HCT116 (cell line): ENCODE measurements around the gene CERKL. TPM values are rescaled to one million over a fixed set of nuclear protein-coding genes. Genes with fewer than 3 reads are reported as not detected.

Experiments used
- ATAC-seq: fragments of 200-7000 bp; cut with Tn5 transposase; 2 replicates; pipeline ENCODE4 v1.9.1; 2020; ENCODE audit warnings: mild to moderate bottlenecking, moderate library complexity
- BruUV-seq: library from RNA; stranded (reverse); fragments of 400-500 nt; replicated peaks from 2 replicates; lab custom pipeline; 2021; lab: Mats Ljungman, UMichigan
- CTCF ChIA-PET: fragments of 300-600 bp; sonication (Branson Sonifier 250); formaldehyde crosslinking; loops from one replicate; lab custom pipeline; 2021; ENCODE audit warnings: antibody characterized with exemption; lab: Charles Lee
- POLR2A ChIA-PET: fragments of 300-600, 350-600 bp; sonication (Branson Sonifier 250); formaldehyde crosslinking; loops from one replicate; lab custom pipeline; 2021; ENCODE audit warnings: antibody characterized with exemption; lab: Charles Lee
- RAD21 ChIA-PET, 2 experiments: fragments of 300-600 bp; sonication (Branson Sonifier 250); formaldehyde crosslinking; loops; one replicate each; lab custom pipeline; 2023; ENCODE audit warnings: low total read pairs in 2 of 2; ENCODE audit not compliant: uncharacterized antibody in 2 of 2, unreplicated experiment in 2 of 2, low non-redundant PET in 1 of 2; lab: Charles Lee
- DNase-seq: peaks from one replicate; pipeline ENCODE4 v3.0.0-alpha.2; 2010; ENCODE audit warnings: low read depth, low spot score
- H2AFZ ChIP-seq: fragments of 200-600 bp; shearing (Covaris generic), sonication (generic); 2 replicates; pipeline ENCODE4 v1.6.1; 2017; ENCODE audit warnings: low read depth, mixed run types, mixed read lengths, antibody characterized with exemption, low read length; ENCODE audit not compliant: poor library complexity, severe bottlenecking
- H3K27ac ChIP-seq: 2 replicates; pipeline ENCODE4 v1.5.1; 2012; ENCODE audit warnings: low read depth, low read length
- H3K27me3 ChIP-seq: fragments of 200-600 bp; sonication (generic); 2 replicates; pipeline ENCODE4 v1.6.1; 2016; ENCODE audit warnings: mixed run types, low read length, mixed read lengths; ENCODE audit not compliant: insufficient read depth
- H3K36me3 ChIP-seq, 2 experiments: fragments of 200-500 bp in 1 of 2; fragments of 200-600 bp in 1 of 2; sonication (Bioruptor generic) in 1 of 2; sonication (generic) in 1 of 2; 2 replicates each; pipeline versions ENCODE4 v1.5.1 to v1.6.1; 2014 to 2016; ENCODE audit warnings: low read length in 2 of 2, inconsistent platforms in 1 of 2, mixed read lengths in 1 of 2, mixed run types in 1 of 2; ENCODE audit not compliant: insufficient read depth in 2 of 2, control insufficient read depth in 1 of 2
- H3K4me1 ChIP-seq, 2 experiments: fragments of 200-600 bp in 1 of 2; sonication (generic) in 1 of 2; 2 replicates each; pipeline versions ENCODE4 v1.5.1 to v1.6.1; 2012 to 2017; ENCODE audit warnings: low read length in 2 of 2, inconsistent platforms in 1 of 2, mild to moderate bottlenecking in 1 of 2, mixed read lengths in 1 of 2, mixed run types in 1 of 2, moderate library complexity in 1 of 2; ENCODE audit not compliant: insufficient read depth in 2 of 2, control insufficient read depth in 1 of 2
- H3K4me2 ChIP-seq: fragments of 200-600 bp; sonication (generic); 2 replicates; pipeline ENCODE4 v1.6.1; 2017; ENCODE audit warnings: mixed run types, low read length, mixed read lengths
- H3K4me3 ChIP-seq, 2 experiments: fragments of 200-600 bp in 1 of 2; sonication (generic) in 1 of 2; replicated peaks in 1 of 2; 2 replicates each; pipeline ENCODE4 v1.5.1; 2011 to 2016; ENCODE audit warnings: low read length in 2 of 2, control low read depth in 1 of 2, low read depth in 1 of 2, mild to moderate bottlenecking in 1 of 2, mixed read lengths in 1 of 2, mixed run types in 1 of 2
- H3K79me2 ChIP-seq: fragments of 200-600 bp; sonication (generic); 2 replicates; pipeline ENCODE4 v1.6.1; 2017; ENCODE audit warnings: mild to moderate bottlenecking, mixed run types, low read length, moderate library complexity, mixed read lengths; ENCODE audit not compliant: insufficient read depth
- H3K9ac ChIP-seq: fragments of 200-600 bp; sonication (generic); 2 replicates; pipeline ENCODE4 v1.6.1; 2016; ENCODE audit warnings: low read length, mixed read lengths
- H3K9me2 ChIP-seq: fragments of 200-600 bp; sonication (generic), shearing (Covaris generic); 2 replicates; pipeline ENCODE4 v1.6.1; 2017; ENCODE audit warnings: mixed run types, mild to moderate bottlenecking, moderate library complexity; ENCODE audit not compliant: insufficient read depth
- H3K9me3 ChIP-seq, 2 experiments: fragments of 200-500 bp in 1 of 2; fragments of 200-600 bp in 1 of 2; sonication (Bioruptor generic) in 1 of 2; sonication (generic) in 1 of 2; 2 replicates each; pipeline ENCODE4 v1.6.1; 2014 to 2017; ENCODE audit warnings: low read length in 2 of 2, mixed read lengths in 2 of 2, inconsistent platforms in 1 of 2, low read depth in 1 of 2, mild to moderate bottlenecking in 1 of 2, mixed run types in 1 of 2, moderate library complexity in 1 of 2; ENCODE audit not compliant: control insufficient read depth in 1 of 2, insufficient read depth in 1 of 2
- H4K20me1 ChIP-seq: fragments of 200-600 bp; sonication (generic), shearing (Covaris generic); 2 replicates; pipeline ENCODE4 v1.6.1; 2017; ENCODE audit warnings: mixed run types, mild to moderate bottlenecking, moderate library complexity; ENCODE audit not compliant: insufficient read depth
- ATF3 ChIP-seq: IDR thresholded peaks from 2 replicates; pipeline ENCODE4 v1.6.1; 2012
- CBX3 ChIP-seq: IDR thresholded peaks from 2 replicates; pipeline ENCODE4 v1.6.1; 2012; ENCODE audit warnings: low read depth
- ELF1 ChIP-seq: IDR thresholded peaks from 2 replicates; pipeline ENCODE4 v1.6.1; 2012; ENCODE audit warnings: low read depth, borderline replicate concordance
- EZH2 ChIP-seq: fragments of 200-600 bp; sonication (generic); IDR thresholded peaks from 2 replicates; pipeline ENCODE4 v1.6.1; 2017; ENCODE audit warnings: antibody characterized with exemption, mixed run types
- MAX ChIP-seq: IDR thresholded peaks from 2 replicates; pipeline ENCODE4 v1.6.1; 2012
- POLR2A ChIP-seq: IDR thresholded peaks from 2 replicates; pipeline ENCODE4 v1.7.0; 2011; ENCODE audit warnings: borderline replicate concordance; ENCODE audit not compliant: insufficient read depth, insufficient read length; ENCODE audit errors: extremely low read depth
- POLR2AphosphoS5 ChIP-seq: IDR thresholded peaks from 2 replicates; pipeline ENCODE4 v1.6.1; 2011; ENCODE audit warnings: mild to moderate bottlenecking, low read depth, low read length, moderate library complexity
- RAD21 ChIP-seq: IDR thresholded peaks from 2 replicates; pipeline ENCODE4 v1.6.1; 2012; ENCODE audit warnings: low read depth, mild to moderate bottlenecking
- SIN3A ChIP-seq: IDR thresholded peaks from 2 replicates; pipeline ENCODE4 v1.6.1; 2012; ENCODE audit warnings: low read depth
- SP1 ChIP-seq: IDR thresholded peaks from 2 replicates; pipeline ENCODE4 v1.6.1; 2012; ENCODE audit warnings: low read depth
- TCF7L2 ChIP-seq: IDR thresholded peaks from 2 replicates; pipeline ENCODE4 v1.7.0; 2011; ENCODE audit warnings: borderline replicate concordance, inconsistent platforms; ENCODE audit not compliant: insufficient read depth, insufficient read length; ENCODE audit errors: extremely low read depth
- ZFX ChIP-seq: fragments of 450-650 bp; IDR thresholded peaks from 2 replicates; pipeline ENCODE4 v1.6.1; 2017
- intact Hi-C: fragments of 100-400 bp; cut with micrococcal nuclease; formaldehyde crosslinking; loops from 2 replicates; pipeline ENCODE4 v1.10.0; 2022
- total RNA-seq: library from RNA; stranded (reverse); gene quantifications from one replicate; pipeline ENCODE4 v1.2.1, GENCODE V29; 2021; ENCODE audit not compliant: unreplicated experiment
- TF ChIP-seq, protein P1 (sequence below), 3 experiments: fragments of 200-600 bp in 1 of 3; sonication (generic) in 1 of 3; IDR thresholded peaks in 2 of 3; conservative IDR thresholded peaks in 1 of 3; 2 replicates each; pipeline ENCODE4 v1.5.1; 2012 to 2017; ENCODE audit warnings: low read depth in 2 of 3, low read length in 2 of 3, antibody characterized with exemption in 1 of 3, borderline replicate concordance in 1 of 3, control low read depth in 1 of 3, mild to moderate bottlenecking in 1 of 3, mixed read lengths in 1 of 3, mixed run types in 1 of 3, moderate library complexity in 1 of 3; ENCODE audit not compliant: insufficient read depth in 1 of 3

CERKL gene
- total RNA-seq, 1 experiment from 2014 or later, result 0.66 TPM

DNA sequence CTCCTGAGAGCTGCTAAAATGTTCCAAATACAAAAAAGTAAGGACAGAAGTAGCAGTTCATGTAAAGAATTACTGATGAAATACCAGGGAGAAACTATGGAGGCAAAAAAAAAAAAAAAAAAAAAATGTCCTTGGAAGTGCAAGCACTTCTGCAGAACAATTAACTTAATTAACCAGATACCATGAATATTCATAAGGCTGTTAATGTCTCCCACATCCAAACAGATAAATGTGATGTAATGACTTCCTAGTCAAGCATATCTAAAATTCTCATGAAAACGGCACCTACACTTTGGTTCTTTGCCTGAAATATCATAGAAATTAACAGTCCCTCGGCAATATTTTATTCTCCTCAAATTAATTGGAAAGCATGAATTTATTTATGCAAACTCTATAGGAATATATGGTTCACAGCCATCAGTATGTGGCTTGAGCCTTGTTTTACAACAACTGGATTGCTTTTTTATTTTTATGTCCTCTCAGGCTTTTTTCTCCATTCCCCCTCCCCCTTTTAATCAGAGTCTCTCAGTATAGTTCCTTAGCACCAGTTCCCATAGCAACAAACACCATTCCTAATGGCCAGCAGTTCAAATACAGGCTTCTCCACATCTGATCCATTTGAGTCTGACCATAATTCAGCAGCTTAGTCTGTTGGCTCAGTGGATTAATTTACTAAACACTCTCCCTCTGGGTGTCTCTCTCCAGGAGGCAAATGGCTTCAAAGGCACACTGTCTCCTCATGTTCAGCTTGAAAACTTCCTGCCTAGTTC lies 102.7 kb downstream of the CERKL start:
- DNase-seq (no peak), ATAC-seq (no peak)
- Histone ChIP-seq H3K9me2 (peaks cover 4% of the 10 kb centered on the region; the same call in 1 of the 2 replicates), H3K9ac (no peak overlapping the region), H3K79me2 (no peaks in the 10 kb centered on the region), H3K4me3 (no peak overlapping the region), H4K20me1 (no peaks in the 10 kb centered on the region), H3K27me3 (no peaks in the 10 kb centered on the region), H3K36me3 (no peaks in the 10 kb centered on the region), H2AFZ (peak overlapping the region; percentile 10), H3K27ac (no peak overlapping the region), H3K9me3 (no peaks in the 10 kb centered on the region), H3K4me2 (no peak overlapping the region), H3K4me1 (peaks cover 6 to 16% of the 10 kb centered on the region in 2 experiments)
- CTCF ChIA-PET, result no interaction called here
- RAD21 ChIA-PET, result no interaction called here
- BruUV-seq, result no TSS peak
- intact Hi-C loops, result no loop called here
- POLR2A ChIA-PET, result no interaction called here
- no peak for TF ChIP-seq ELF1
- no peak for TF ChIP-seq ZFX

DNA sequence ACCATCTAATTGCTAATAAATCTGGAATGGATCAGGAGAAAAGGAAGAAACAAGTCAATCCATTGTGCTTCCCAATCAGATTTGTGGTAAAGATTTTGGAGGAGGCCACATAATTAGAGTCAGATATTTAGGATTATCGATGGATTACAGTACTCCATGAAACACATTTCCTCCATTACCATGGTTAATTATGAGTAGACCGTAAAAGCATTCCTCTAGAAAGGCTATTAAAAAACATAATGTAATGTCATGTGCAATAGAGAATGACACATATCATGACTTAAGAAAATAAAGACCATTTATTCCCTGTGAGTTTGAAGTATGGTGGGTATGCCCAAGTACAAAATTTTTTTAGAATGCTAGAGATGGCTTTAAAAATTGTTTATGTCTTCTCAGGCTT lies 103.7 kb downstream of the CERKL start:
- peaks cover 5% of the 10 kb centered on the region; the same call in 1 of the 2 replicates for H3K9me2 ChIP-seq
- intact Hi-C loops, result no loop called here
- H3K79me2 ChIP-seq, result no peaks in the 10 kb centered on the region
- ChIA-PET RAD21 (no interaction called here), CTCF (no interaction called here), POLR2A (no interaction called here)
- TF ChIP-seq CBX3, result no peak
- TF ChIP-seq POLR2AphosphoS5, result no peak
- no peak for TF ChIP-seq MAX
- TF ChIP-seq ZFX, result no peak
- TF ChIP-seq, protein P1, sequence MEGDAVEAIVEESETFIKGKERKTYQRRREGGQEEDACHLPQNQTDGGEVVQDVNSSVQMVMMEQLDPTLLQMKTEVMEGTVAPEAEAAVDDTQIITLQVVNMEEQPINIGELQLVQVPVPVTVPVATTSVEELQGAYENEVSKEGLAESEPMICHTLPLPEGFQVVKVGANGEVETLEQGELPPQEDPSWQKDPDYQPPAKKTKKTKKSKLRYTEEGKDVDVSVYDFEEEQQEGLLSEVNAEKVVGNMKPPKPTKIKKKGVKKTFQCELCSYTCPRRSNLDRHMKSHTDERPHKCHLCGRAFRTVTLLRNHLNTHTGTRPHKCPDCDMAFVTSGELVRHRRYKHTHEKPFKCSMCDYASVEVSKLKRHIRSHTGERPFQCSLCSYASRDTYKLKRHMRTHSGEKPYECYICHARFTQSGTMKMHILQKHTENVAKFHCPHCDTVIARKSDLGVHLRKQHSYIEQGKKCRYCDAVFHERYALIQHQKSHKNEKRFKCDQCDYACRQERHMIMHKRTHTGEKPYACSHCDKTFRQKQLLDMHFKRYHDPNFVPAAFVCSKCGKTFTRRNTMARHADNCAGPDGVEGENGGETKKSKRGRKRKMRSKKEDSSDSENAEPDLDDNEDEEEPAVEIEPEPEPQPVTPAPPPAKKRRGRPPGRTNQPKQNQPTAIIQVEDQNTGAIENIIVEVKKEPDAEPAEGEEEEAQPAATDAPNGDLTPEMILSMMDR (IDR thresholded peaks at IDR 0.05 in 2 of 3, conservative IDR thresholded peaks at IDR 0.05 in 1 of 3; ENCODE audit: borderline replicate concordance in 1 of 3, insufficient read depth in 1 of 3, low read depth in 2 of 3, low read length in 2 of 3), result no peak
- TF ChIP-seq TCF7L2, result no peak
- no peak for TF ChIP-seq EZH2
- no peak for TF ChIP-seq POLR2A
- no peak for TF ChIP-seq RAD21
- no peak for TF ChIP-seq SP1
- TF ChIP-seq SIN3A, result no peak
- TF ChIP-seq ATF3, result no peak
- DNase-seq (no peak), ATAC-seq (peak; percentile 18; the same call in 1 of the 2 replicates)
- no peaks in the 10 kb centered on the region for H3K9me3 ChIP-seq
- H3K4me2 ChIP-seq, result peak overlapping the region; percentile 45
- H2AFZ ChIP-seq, result peak overlapping the region; percentile 94
- H3K4me3 ChIP-seq, result no peak overlapping the region
- BruUV-seq, result no TSS peak
- no peaks in the 10 kb centered on the region for H4K20me1 ChIP-seq
- H3K4me1 ChIP-seq, result peaks cover 6 to 16% of the 10 kb centered on the region in 2 experiments
- H3K27me3 ChIP-seq, result no peaks in the 10 kb centered on the region
- H3K27ac ChIP-seq, result no peak overlapping the region
- no peak overlapping the region for H3K9ac ChIP-seq
- H3K36me3 ChIP-seq, result no peaks in the 10 kb centered on the region
